GM21367 (cell line): ENCODE data around the gene EEF1G.
A peak's percentile ranks its signal among the peaks of the same experiment; 100 is the strongest.
"Not testable (repeated sequence)": the region's sequence is repeated elsewhere in the genome, so short reads cannot be mapped to it uniquely, and the experiment has no call there.

Experiments used
- ATAC-seq: cut with Tn5 transposase; IDR thresholded peaks from one replicate; pipeline ENCODE4 v1.9.1; 2021; ENCODE audit not compliant: unreplicated experiment

EEF1G gene

GRCh38 chr11:62556108-62556874, 17.4 kb downstream of the EEF1G start:
- ATAC-seq: peak; percentile 33

- ATAC-seq: no peak
These were observed 18.1 kb downstream of the EEF1G start for GRCh38 chr11:62555464-62556107.

GRCh38 chr11:62554387-62555167, 19.1 kb downstream of the EEF1G start:
- no peak for ATAC-seq

GRCh38 chr11:62553839-62554361, 19.8 kb downstream of the EEF1G start:
- ATAC-seq: no peak

GRCh38 chr11:62553080-62553838, 20.4 kb downstream of the EEF1G start:
- no peak for ATAC-seq

GRCh38 chr11:62552485-62553079, 21.1 kb downstream of the EEF1G start:
- no peak for ATAC-seq

GRCh38 chr11:62550478-62550877, 23.2 kb downstream of the EEF1G start:
- not testable (repeated sequence) for ATAC-seq

- ATAC-seq: no peak
These were observed 25.0 kb downstream of the EEF1G start for GRCh38 chr11:62548545-62549335.

- no peak for ATAC-seq
These were observed 25.9 kb downstream of the EEF1G start for GRCh38 chr11:62547691-62548281.

- ATAC-seq: no peak
These were observed 26.6 kb downstream of the EEF1G start for GRCh38 chr11:62546929-62547625.

GRCh38 chr11:62546244-62546928, 27.3 kb downstream of the EEF1G start, which contains the start of gene AHNAK:
Gene AHNAK, minus strand, starts transcription at chr11:62546806. Its CDS starts 10,708 bp downstream, at chr11:62536098.
- no peak for ATAC-seq

- ATAC-seq: no peak
These were observed 28.1 kb downstream of the EEF1G start for GRCh38 chr11:62545437-62546243.

- ATAC-seq: no peak
These were observed 28.9 kb downstream of the EEF1G start for GRCh38 chr11:62544581-62545436.

GRCh38 chr11:62543680-62544444, 29.8 kb downstream of the EEF1G start:
- ATAC-seq: no peak
